Glomerular endothelial cell (primary cell): ENCODE data around the gene EGLN3. TPM values are rescaled to one million over a fixed set of nuclear protein-coding genes. Genes with fewer than 3 reads are reported as not detected.

Experiments used
- DNase-seq: peaks from one replicate; pipeline ENCODE4 v3.0.0-alpha.2; 2011; ENCODE audit warnings: low read depth, low spot score; ENCODE audit errors: extremely low read depth
- total RNA-seq: library from RNA; depleted of rRNA; stranded (reverse); fragments of >200 nt; gene quantifications from 2 replicates; pipeline ENCODE4 v1.2.3, GENCODE V29; 2015

Gene EGLN3
- total RNA-seq, 1 donor from 2014 or later, result 1.3 TPM

DNA sequence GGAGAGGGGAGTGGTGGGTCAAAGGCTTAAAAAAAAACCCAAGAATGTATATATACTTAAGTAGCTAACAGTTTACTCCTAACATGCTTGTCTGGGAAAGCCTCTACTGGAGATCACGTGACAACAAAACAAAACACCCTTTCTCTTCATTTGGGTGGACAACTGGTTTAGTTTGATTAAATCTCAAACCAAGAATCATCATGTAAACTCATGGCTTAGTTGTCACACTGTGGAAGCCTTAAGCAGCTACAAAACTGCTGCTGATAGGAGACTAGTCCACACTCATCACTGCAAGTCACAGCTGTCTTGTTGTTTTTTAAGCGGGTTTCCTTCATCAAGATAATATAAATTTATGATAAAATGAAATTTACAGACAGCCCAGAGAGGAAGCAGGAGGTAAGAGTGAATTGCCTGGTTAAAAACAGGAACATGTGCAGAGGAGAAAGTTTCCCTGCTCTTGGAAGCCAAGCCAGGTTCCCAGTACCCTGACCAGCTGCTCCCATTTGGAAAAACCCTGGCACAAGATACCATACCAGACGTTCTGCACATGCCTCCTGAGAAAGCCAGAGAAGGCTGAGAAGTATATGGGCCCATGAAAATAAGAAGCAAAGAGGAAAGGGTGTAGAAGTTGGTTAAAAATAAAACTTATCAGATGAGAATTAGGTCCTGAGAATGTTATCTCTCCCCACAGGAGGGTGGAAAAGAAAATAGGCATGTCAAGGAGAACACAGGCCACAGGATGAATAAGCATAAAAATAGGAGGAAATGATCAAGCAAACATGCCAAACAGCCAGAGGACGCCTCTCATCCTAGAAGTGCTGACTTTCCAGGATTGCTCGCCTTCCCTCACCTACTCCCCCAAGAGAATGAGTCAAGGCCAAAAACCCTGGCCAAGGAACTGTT lies 34.0 kb downstream of the EGLN3 start:
- DNase-seq, result no peak

DNA sequence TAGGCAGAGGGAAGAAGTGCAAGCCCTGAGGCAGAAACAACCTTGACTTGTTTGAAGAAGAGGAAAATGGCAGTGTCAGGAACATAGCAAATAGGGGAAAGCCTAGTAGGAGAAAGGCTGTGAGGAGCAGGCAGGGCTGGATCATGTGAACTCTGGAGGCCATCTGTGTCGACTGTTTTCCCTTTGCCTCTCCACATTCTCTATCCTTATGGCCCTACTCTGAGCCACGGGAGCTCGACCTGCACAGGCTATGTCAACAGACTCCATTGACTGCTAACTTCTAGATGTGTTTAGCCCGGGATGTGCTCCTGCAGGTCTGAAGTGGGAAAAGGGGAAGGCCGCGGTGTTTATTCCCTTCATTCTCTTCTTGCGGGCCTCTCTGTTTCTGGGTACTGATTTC lies 35.2 kb downstream of the EGLN3 start:
- no peak for DNase-seq

GRCh38 chr14:33914676-33915516 lies 36.0 kb downstream of the EGLN3 start:
- peak; percentile 70 for DNase-seq

- DNase-seq, result no peak
Observed at GRCh38 chr14:33911046-33911445, 39.8 kb downstream of the EGLN3 start.

GRCh38 chr14:33910435-33910834 lies 40.4 kb downstream of the EGLN3 start:
- no peak for DNase-seq

- no peak for DNase-seq
Observed at GRCh38 chr14:33909380-33910084, 41.3 kb downstream of the EGLN3 start.

- DNase-seq, result no peak
Observed at GRCh38 chr14:33908540-33909223, 42.2 kb downstream of the EGLN3 start.

DNA sequence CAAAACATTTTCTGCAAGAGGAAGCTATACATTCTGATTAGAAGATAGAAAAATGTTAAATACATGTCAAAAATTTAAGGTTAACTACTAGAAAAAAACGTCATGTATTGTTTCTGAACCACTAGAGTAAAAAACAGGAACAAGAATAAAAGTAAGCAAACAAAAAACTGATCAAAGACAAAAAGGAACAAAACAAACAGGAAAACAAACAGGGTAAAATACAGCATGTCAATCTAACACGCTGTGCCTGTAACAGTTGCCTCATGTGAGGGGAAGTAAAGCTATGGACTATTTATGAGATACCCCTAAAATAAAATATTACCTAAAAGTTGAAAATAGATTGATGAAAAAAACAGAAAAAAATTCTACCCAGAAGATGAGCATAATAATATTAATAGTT lies 43.9 kb downstream of the EGLN3 start:
- DNase-seq, result no peak

- DNase-seq, result no peak
Observed at GRCh38 chr14:33904609-33905008, 46.3 kb downstream of the EGLN3 start.

- no peak for DNase-seq
Observed at GRCh38 chr14:33903369-33903768, 47.5 kb downstream of the EGLN3 start.

DNA sequence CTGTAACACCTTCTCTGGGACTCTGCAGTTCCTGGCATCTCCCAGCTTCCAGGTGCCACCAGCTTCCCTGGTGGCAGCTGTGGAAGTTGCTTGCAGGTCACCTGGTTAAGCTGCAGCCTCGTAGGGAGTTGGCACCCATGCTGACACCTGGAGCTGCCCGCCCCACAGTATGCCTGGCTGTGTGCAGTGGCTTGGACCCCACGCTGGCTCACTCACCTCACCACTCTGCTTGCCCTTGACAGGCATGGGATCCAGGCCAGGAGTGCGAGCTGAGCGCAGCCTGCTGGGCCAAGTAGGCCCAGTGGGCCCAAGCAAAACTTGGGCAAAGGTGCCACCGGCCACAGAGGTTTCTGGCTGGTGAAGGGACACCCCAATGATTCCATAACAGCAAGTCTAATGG lies 48.5 kb downstream of the EGLN3 start:
- DNase-seq, result no peak

DNA sequence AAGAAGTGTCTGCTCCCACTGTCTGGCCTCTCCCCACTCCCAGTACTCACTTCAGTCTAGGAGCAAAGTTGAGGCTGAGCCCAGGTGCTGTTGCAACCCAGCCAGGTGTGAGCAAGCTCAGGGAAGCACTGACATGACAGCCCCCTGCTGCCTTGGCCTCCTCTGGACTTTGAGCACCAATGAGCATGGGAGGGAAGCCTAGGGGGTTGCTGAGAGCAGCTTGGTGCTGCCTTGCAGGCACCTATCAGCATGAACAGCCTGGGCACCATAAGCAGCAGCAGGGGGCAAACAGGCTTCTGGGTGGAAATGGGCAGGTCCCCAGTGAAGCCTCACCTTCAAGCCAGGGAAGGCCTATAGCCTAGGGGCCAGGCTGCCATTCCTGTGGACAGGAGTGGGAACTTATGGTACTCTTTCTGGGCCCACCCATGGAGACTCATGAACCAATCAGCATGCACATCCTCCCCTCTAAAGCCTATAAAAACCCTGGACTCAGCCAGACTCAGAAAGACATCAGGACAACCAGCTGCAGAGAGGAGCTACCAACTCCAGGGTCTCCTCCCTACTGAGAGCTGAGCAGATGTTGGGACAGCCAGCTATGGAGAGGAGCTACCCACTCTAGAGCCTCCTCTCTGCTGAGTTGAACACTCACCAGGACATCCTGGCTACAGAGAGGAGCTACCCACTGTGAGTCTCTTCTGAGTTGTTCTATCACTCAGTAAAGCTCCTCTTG lies 49.3 kb downstream of the EGLN3 start:
- DNase-seq, result no peak

- no peak for DNase-seq
Observed at GRCh38 chr14:33900706-33901105, 50.2 kb downstream of the EGLN3 start.

GRCh38 chr14:33899723-33900341 lies 51.0 kb downstream of the EGLN3 start:
- no peak for DNase-seq

DNA sequence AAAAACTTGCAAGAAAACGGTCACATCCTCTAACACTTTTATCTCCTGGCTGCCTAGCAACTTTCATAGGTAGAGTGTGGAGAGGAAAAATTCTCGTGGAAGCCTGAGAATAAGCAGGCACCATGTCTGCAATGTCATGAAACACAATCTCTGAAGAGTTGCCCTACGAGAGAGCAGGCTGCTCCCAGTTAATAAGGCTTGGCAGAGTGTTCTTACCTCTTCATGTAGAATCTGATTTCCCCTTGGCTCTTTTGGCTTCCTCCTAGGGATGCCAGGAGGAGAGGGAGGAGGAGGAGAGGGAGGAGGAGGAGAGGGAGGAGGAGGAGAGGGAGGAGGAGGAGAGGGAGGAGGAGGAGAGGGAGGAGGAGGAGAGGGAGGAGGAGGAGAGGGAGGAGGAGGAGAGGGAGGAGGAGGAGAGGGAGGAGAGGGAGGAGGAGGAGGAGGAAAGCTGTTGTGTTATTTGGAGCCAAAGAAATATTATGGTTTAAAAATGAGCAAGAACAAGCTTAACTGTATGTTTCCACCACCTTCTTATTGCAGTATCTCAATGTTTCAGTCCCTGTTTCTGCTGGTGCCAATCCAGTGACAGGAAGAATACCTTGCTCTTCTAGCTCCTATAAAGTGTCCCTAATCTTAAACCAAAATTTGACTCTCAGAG lies 52.9 kb downstream of the EGLN3 start:
- DNase-seq, result no peak

GRCh38 chr14:33897382-33897781 lies 53.5 kb downstream of the EGLN3 start:
- DNase-seq, result no peak

DNA sequence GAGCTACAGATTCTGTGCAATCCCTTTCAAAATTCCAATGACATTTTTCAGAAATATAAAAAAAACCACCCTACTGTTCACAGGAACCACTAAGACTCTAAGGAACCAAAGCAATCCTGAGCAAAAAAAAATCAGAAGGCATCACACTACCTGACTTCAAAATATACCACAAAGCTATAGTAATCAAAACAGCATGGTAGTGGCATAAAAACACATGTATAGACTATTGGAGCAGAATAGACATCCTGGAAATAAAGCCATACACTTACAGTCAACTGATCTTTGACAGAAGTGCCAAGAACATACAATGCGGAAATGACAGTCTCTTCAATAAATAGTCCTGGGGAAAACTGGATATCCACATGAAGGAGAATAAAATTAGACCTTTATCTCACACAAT lies 56.5 kb downstream of the EGLN3 start:
- DNase-seq, result no peak

DNA sequence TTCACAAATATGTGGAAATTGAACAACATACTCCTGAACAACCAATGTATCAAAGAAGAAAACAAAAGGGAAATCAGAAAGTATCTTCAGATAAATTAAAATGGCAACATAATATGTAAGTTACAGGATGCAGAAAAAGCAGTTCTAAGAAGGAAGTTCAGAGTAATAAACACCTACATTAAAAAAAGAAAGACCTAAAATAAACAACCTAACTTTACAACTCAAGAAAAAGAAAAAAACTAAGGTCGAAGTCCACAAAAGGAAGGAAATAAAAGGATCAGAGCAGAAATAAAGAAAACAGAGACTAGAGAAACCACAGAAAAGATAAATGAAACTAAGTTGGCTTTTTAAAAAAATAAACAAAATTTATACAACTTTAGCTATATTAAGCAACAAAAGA lies 59.2 kb downstream of the EGLN3 start:
- no peak for DNase-seq

DNA sequence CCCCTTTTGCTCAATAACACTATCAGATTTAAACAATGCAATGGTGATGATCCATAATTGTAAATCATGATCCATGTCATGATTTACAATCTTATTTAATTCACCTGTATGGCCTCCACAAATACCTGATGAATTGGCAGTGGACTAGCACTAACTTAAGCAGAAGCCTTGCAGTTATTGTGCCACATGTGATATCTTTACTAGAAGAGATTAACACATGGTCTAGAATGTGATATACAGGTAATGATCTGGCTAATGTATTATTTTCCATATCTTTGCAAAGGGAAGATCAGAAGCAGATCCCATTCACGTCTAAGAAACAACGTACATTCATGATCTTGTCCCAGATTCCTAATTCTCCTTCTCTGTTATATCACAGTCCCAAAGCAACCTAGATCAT lies 66.0 kb downstream of the EGLN3 start:
- no peak for DNase-seq
